GM13977 (cell line): ENCODE results near the gene EVI5.

ENCODE experiments used
- DNase-seq: peaks from one replicate; pipeline ENCODE4 v3.0.0; 2012; ENCODE audit warnings: low spot score
- CTCF ChIP-seq: IDR thresholded peaks from 2 replicates; pipeline ENCODE4 v1.5.1; 2012; ENCODE audit warnings: mild to moderate bottlenecking, control low read depth; ENCODE audit not compliant: insufficient read depth; ENCODE audit errors: extremely low read depth, missing control alignments
- in situ Hi-C: fragments of 300-500 bp; cut with MboI; formaldehyde crosslinking; loops from one replicate; pipeline ENCODE4 v1.12.0; 2022; ENCODE audit warnings: low sequenced_read_pairs, low pct_unique_long_range_greater_than_20kb, mixed read lengths, inconsistent platforms; ENCODE audit not compliant: unreplicated experiment

EVI5 gene

DNA sequence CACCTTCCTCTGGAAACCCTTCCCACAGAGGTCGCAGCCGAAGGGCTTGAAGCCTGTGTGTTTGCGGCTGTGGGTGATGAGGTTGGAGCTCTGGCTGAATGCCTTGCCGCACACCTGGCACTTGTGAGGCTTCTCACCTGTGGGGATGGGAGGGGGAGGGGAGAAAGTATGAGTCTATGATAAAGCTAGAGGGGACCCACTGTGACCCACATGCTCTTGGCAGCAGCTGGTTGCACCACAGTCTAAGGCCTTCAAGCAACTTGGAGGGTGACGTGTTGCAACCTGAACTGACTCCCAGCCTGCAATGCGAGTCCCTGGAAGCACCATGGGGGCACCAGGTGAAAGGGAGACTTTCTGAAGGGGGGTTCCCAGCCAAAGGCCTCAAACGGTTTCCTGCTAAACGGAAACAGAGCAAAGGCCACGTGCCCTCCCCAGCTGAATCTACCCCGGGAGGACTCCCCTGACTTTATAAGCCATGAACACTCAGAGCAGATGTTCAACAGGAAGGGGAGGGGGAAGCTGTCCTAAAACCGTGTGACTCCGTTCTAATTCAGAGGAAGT lies 308.8 kb downstream of the EVI5 start:
- no peak for TF ChIP-seq CTCF
- DNase-seq: peak; percentile 45
- in situ Hi-C loops: no loop called here

DNA sequence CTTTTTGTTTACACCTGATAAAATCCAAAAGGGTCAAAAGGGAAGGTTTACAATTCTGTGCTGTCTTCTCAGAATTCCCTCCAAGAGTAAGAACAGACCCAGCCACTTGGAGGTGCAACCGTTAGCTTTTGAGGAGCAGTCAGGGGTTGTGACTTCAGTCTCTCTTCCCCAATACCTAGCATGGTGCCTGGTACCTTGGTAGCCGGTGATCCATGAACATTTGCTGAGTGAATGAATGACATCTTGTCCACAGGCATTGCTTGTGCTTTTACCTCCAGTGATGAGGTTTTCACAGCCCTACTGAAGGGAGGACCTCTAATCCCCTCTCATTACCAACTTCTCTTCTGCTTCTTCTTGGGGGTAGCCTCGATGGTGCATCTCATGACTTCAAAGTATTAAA lies 309.9 kb downstream of the EVI5 start:
- DNase-seq: no peak
- no peak for TF ChIP-seq CTCF
- in situ Hi-C loops: no loop called here

GRCh38 chr1:92473781-92474495 lies 311.0 kb downstream of the EVI5 start:
- peak; percentile 47 for DNase-seq
- TF ChIP-seq CTCF: no peak
- in situ Hi-C loops: no loop called here

DNA sequence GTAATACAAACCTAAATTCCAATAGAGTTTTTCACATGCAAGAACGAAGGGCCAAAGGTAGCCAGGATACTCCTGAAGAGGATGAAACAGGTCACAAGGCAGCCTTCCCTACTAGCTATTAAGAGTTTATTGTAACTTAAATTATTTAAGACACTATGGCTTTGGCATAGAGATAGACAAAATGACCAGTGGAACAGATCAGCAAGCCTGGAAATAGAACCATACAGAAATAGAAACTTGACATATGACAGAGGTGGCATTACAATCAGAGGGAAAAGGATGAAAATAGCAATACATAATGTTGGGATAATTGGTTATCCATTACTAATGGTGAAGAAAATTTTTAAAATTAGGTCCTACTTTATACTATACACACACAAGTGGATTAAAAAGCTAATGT lies 314.7 kb downstream of the EVI5 start:
- in situ Hi-C loops: no loop called here
- TF ChIP-seq CTCF: no peak
- no peak for DNase-seq

- no peak for DNase-seq
- no peak for TF ChIP-seq CTCF
- in situ Hi-C loops: no loop called here
Observed at GRCh38 chr1:92466683-92467352, 318.1 kb downstream of the EVI5 start.

GRCh38 chr1:92465256-92465647 lies 319.7 kb downstream of the EVI5 start:
- in situ Hi-C loops: no loop called here
- no peak for DNase-seq
- no peak for TF ChIP-seq CTCF
